Astrocyte (in vitro differentiated cells and primary cell): ENCODE measurements around the gene TSHZ1. TPM values are rescaled to one million over a fixed set of nuclear protein-coding genes. Genes with fewer than 3 reads are reported as not detected.

Experiments
- DNase-seq: peaks from one replicate; pipeline ENCODE4 v3.0.0-alpha.2; 2010; ENCODE audit warnings: low read depth
- FAIRE-seq: peaks from 2 replicates; lab custom pipeline; 2011; peaks lifted over from hg19 to GRCh38; lab: Jason Lieb, UNC
- H2AFZ ChIP-seq: 2 replicates; pipeline ENCODE4 v1.6.0; 2012; ENCODE audit warnings: low read depth, low read length, inconsistent platforms
- H3K27ac ChIP-seq: 2 replicates; pipeline ENCODE4 v1.5.1; 2011; ENCODE audit warnings: low read depth, low read length, inconsistent platforms
- H3K27me3 ChIP-seq: 2 replicates; pipeline ENCODE4 v1.6.0; 2011; ENCODE audit warnings: low read length, inconsistent platforms; ENCODE audit not compliant: insufficient read depth
- H3K36me3 ChIP-seq: 2 replicates; pipeline ENCODE4 v1.5.1; 2011; ENCODE audit warnings: low read length, inconsistent platforms; ENCODE audit not compliant: insufficient read depth
- H3K4me1 ChIP-seq: 2 replicates; pipeline ENCODE4 v1.5.1; 2011; ENCODE audit warnings: low read length, inconsistent platforms; ENCODE audit not compliant: insufficient read depth
- H3K4me2 ChIP-seq: 2 replicates; pipeline ENCODE4 v1.6.0; 2012; ENCODE audit warnings: low read length, inconsistent platforms
- H3K4me3 ChIP-seq: 2 replicates; pipeline ENCODE4 v1.5.1; 2011; ENCODE audit warnings: low read depth, mild to moderate bottlenecking, low read length, inconsistent platforms; ENCODE audit not compliant: insufficient read depth
- H3K79me2 ChIP-seq: 2 replicates; pipeline ENCODE4 v1.6.0; 2012; ENCODE audit warnings: mild to moderate bottlenecking, low read length, inconsistent platforms; ENCODE audit not compliant: insufficient read depth
- H3K9ac ChIP-seq: 2 replicates; pipeline ENCODE4 v1.6.0; 2012; ENCODE audit warnings: mild to moderate bottlenecking, low read length, inconsistent platforms
- H3K9me3 ChIP-seq: 2 replicates; pipeline ENCODE4 v1.5.1; 2012; ENCODE audit warnings: low read depth, mild to moderate bottlenecking, low read length, inconsistent platforms; ENCODE audit not compliant: insufficient read depth
- H4K20me1 ChIP-seq: 2 replicates; pipeline ENCODE4 v1.6.0; 2012; ENCODE audit warnings: low read length, inconsistent platforms; ENCODE audit not compliant: insufficient read depth
- H3K27ac Mint-ChIP-seq: one replicate; pipeline ENCODE4 v1.8.0; 2021; ENCODE audit warnings: mild to moderate bottlenecking, mixed read lengths; ENCODE audit not compliant: unreplicated experiment
- H3K27me3 Mint-ChIP-seq: one replicate; pipeline ENCODE4 v1.8.0; 2021; ENCODE audit warnings: low read depth, mixed read lengths; ENCODE audit not compliant: unreplicated experiment
- H3K36me3 Mint-ChIP-seq: one replicate; pipeline ENCODE4 v1.8.0; 2021; ENCODE audit warnings: low read depth, mixed read lengths; ENCODE audit not compliant: unreplicated experiment
- H3K4me1 Mint-ChIP-seq: one replicate; pipeline ENCODE4 v1.8.0; 2021; ENCODE audit warnings: low read depth, mixed read lengths; ENCODE audit not compliant: unreplicated experiment
- H3K4me3 Mint-ChIP-seq: one replicate; pipeline ENCODE4 v1.8.0; 2021; ENCODE audit warnings: mild to moderate bottlenecking, moderate library complexity, mixed read lengths; ENCODE audit not compliant: unreplicated experiment
- H3K9me3 Mint-ChIP-seq: one replicate; pipeline ENCODE4 v1.8.0; 2021; ENCODE audit warnings: mild to moderate bottlenecking, mixed read lengths; ENCODE audit not compliant: unreplicated experiment
- CTCF ChIP-seq: IDR thresholded peaks from 2 replicates; pipeline ENCODE4 v1.5.1; 2011; ENCODE audit warnings: low read depth, mild to moderate bottlenecking, inconsistent platforms, low read length, moderate library complexity; ENCODE audit not compliant: insufficient read depth
- EZH2 ChIP-seq: IDR thresholded peaks from 2 replicates; pipeline ENCODE4 v1.6.1; 2012; ENCODE audit warnings: mild to moderate bottlenecking, low read length, inconsistent platforms; ENCODE audit not compliant: insufficient read depth
- total RNA-seq: library from RNA; stranded (reverse); gene quantifications from 2 replicates; pipeline ENCODE4 v1.2.1, GENCODE V29; 2021

The TSHZ1 gene
- total RNA-seq, 1 donor from 2014 or later: 2.9 TPM

- Histone ChIP-seq H3K27me3 (no peaks in the 10 kb centered on the region), H3K27ac (no peak overlapping the region), H3K36me3 (no peaks in the 10 kb centered on the region), H2AFZ (no peak overlapping the region), H3K9ac (no peak overlapping the region), H3K79me2 (peaks cover 42% of the 10 kb centered on the region), H3K9me3 (no peaks in the 10 kb centered on the region), H3K4me3 (no peak overlapping the region), H3K4me1 (peaks cover 13% of the 10 kb centered on the region), H4K20me1 (no peaks in the 10 kb centered on the region), H3K4me2 (no peak overlapping the region)
- Mint-ChIP-seq H3K9me3 (no peaks in the 10 kb centered on the region), H3K27me3 (peaks cover 8% of the 10 kb centered on the region), H3K36me3 (no peaks in the 10 kb centered on the region), H3K27ac (no peak overlapping the region), H3K4me1 (peaks cover 5% of the 10 kb centered on the region), H3K4me3 (no peak overlapping the region)
- FAIRE-seq (no peak), DNase-seq (no peak)
- TF ChIP-seq CTCF: no peak
These were observed 4.3 kb downstream of the TSHZ1 start for GRCh38 chr18:75214766-75215510.

- Histone ChIP-seq H3K4me2 (no peak overlapping the region), H4K20me1 (no peaks in the 10 kb centered on the region), H3K9ac (no peak overlapping the region), H3K36me3 (no peaks in the 10 kb centered on the region), H3K27me3 (no peaks in the 10 kb centered on the region), H3K9me3 (no peaks in the 10 kb centered on the region), H3K79me2 (peaks cover 42% of the 10 kb centered on the region), H3K4me1 (peaks cover 8% of the 10 kb centered on the region), H3K4me3 (no peak overlapping the region), H3K27ac (no peak overlapping the region), H2AFZ (no peak overlapping the region)
- FAIRE-seq (no peak), DNase-seq (no peak)
- Mint-ChIP-seq H3K36me3 (no peaks in the 10 kb centered on the region), H3K4me3 (no peak overlapping the region), H3K4me1 (no peaks in the 10 kb centered on the region), H3K27ac (no peak overlapping the region), H3K9me3 (no peaks in the 10 kb centered on the region), H3K27me3 (peaks cover 8% of the 10 kb centered on the region)
- no peak for TF ChIP-seq CTCF
- TF ChIP-seq EZH2: no peak
These were observed 5.1 kb downstream of the TSHZ1 start for GRCh38 chr18:75215663-75216062.

GRCh38 chr18:75216212-75216910 is 5.8 kb downstream of the TSHZ1 start:
- Mint-ChIP-seq H3K4me3 (no peak overlapping the region), H3K9me3 (no peaks in the 10 kb centered on the region), H3K27me3 (peaks cover 8% of the 10 kb centered on the region), H3K27ac (no peak overlapping the region), H3K4me1 (no peaks in the 10 kb centered on the region), H3K36me3 (no peaks in the 10 kb centered on the region)
- TF ChIP-seq EZH2 (no peak), CTCF (no peak)
- FAIRE-seq: no peak
- peaks cover 42% of the 10 kb centered on the region for H3K79me2 ChIP-seq
- no peak overlapping the region for H3K9ac ChIP-seq
- peaks cover 8% of the 10 kb centered on the region for H3K4me1 ChIP-seq
- no peaks in the 10 kb centered on the region for H3K9me3 ChIP-seq
- H3K4me3 ChIP-seq: no peak overlapping the region
- H4K20me1 ChIP-seq: no peaks in the 10 kb centered on the region
- no peak overlapping the region for H3K4me2 ChIP-seq
- DNase-seq: no peak
- H3K27me3 ChIP-seq: no peaks in the 10 kb centered on the region
- no peaks in the 10 kb centered on the region for H3K36me3 ChIP-seq
- no peak overlapping the region for H2AFZ ChIP-seq
- no peak overlapping the region for H3K27ac ChIP-seq
